ENCODE measurements around the gene FLNA.

The FLNA gene

GRCh38 chrX:154372612-154373022, 1.8 kb downstream of the FLNA start:
- DNase-seq, result no peak

GRCh38 chrX:154371789-154372300, 2.6 kb downstream of the FLNA start:
- peak; percentile 47 for DNase-seq

- peak; percentile 95 for DNase-seq
Observed at GRCh38 chrX:154371017-154371788, 3.2 kb downstream of the FLNA start.

GRCh38 chrX:154370300-154371016, 4.0 kb downstream of the FLNA start:
- DNase-seq, result peak; percentile 65

- DNase-seq, result peak; percentile 92
Observed at GRCh38 chrX:154369449-154370299, 4.8 kb downstream of the FLNA start.

- peak; percentile 68 for DNase-seq
Observed at GRCh38 chrX:154368630-154369448, 5.6 kb downstream of the FLNA start.

- DNase-seq, result no peak
Observed at GRCh38 chrX:154367474-154368308, 6.7 kb downstream of the FLNA start.

- DNase-seq, result peak; percentile 52
Observed at GRCh38 chrX:154366666-154367055, 7.8 kb downstream of the FLNA start.

GRCh38 chrX:154365997-154366665, 8.3 kb downstream of the FLNA start:
- no peak for DNase-seq

- no peak for DNase-seq
Observed at GRCh38 chrX:154365052-154365600, 9.3 kb downstream of the FLNA start.

GRCh38 chrX:154363706-154364439, 10.6 kb downstream of the FLNA start:
- DNase-seq, result no peak

GRCh38 chrX:154362085-154362742, 12.2 kb downstream of the FLNA start:
- DNase-seq, result no peak

- no peak for DNase-seq
Observed at GRCh38 chrX:154360155-154360713, 14.2 kb downstream of the FLNA start.

- no peak for DNase-seq
Observed at GRCh38 chrX:154359362-154360154, 14.9 kb downstream of the FLNA start.

- no peak for DNase-seq
Observed at GRCh38 chrX:154358829-154359228, 15.6 kb downstream of the FLNA start.

GRCh38 chrX:154358011-154358410, 16.4 kb downstream of the FLNA start:
- no peak for DNase-seq

GRCh38 chrX:154357205-154357604, 17.2 kb downstream of the FLNA start:
- DNase-seq, result no peak

GRCh38 chrX:154356596-154356995, 17.8 kb downstream of the FLNA start:
- DNase-seq, result no peak

Measured in right hindlimb (tissue), 1 donor.